ENCODE results near the gene XPC. TPM values are rescaled to one million over a fixed set of nuclear protein-coding genes. Genes with fewer than 3 reads are reported as not detected.

Gene XPC
- total RNA-seq, 1 donor, result 54.4 TPM

GRCh38 chr3:14222457-14222856 is 44.1 kb upstream of the XPC start:
- TF ChIP-seq CTCF (IDR thresholded peaks at IDR 0.05; ENCODE audit: insufficient read depth, low read depth, low read length), result no peak
- DNase-seq (ENCODE audit: low read depth), result peak; percentile 63
- no peak overlapping the region for H3K4me3 ChIP-seq (ENCODE audit: low read depth, low read length)

- no peak for DNase-seq (ENCODE audit: low read depth)
- no peak for TF ChIP-seq CTCF (IDR thresholded peaks at IDR 0.05; ENCODE audit: insufficient read depth, low read depth, low read length)
- no peak overlapping the region for H3K4me3 ChIP-seq (ENCODE audit: low read depth, low read length)
Observed at GRCh38 chr3:14221902-14222301, 43.5 kb upstream of the XPC start.

- TF ChIP-seq CTCF (IDR thresholded peaks at IDR 0.05; ENCODE audit: insufficient read depth, low read depth, low read length), result no peak
- DNase-seq (ENCODE audit: low read depth), result no peak
- H3K4me3 ChIP-seq (ENCODE audit: low read depth, low read length), result no peak overlapping the region
Observed at GRCh38 chr3:14220933-14221332, 42.5 kb upstream of the XPC start.

GRCh38 chr3:14218355-14218754 is 40.0 kb upstream of the XPC start:
- H3K4me3 ChIP-seq (ENCODE audit: low read depth, low read length), result no peak overlapping the region
- TF ChIP-seq CTCF (IDR thresholded peaks at IDR 0.05; ENCODE audit: insufficient read depth, low read depth, low read length), result no peak
- DNase-seq (ENCODE audit: low read depth), result no peak

- peak; percentile 47 for DNase-seq (ENCODE audit: low read depth)
- TF ChIP-seq CTCF (IDR thresholded peaks at IDR 0.05; ENCODE audit: insufficient read depth, low read depth, low read length), result peak; percentile 45
- H3K4me3 ChIP-seq (ENCODE audit: low read depth, low read length), result peak overlapping the region; percentile 28
Observed at GRCh38 chr3:14216257-14217048, 38.1 kb upstream of the XPC start.

- DNase-seq (ENCODE audit: low read depth), result no peak
- no peak for TF ChIP-seq CTCF (IDR thresholded peaks at IDR 0.05; ENCODE audit: insufficient read depth, low read depth, low read length)
- H3K4me3 ChIP-seq (ENCODE audit: low read depth, low read length), result no peak overlapping the region
Observed at GRCh38 chr3:14214764-14215163, 36.4 kb upstream of the XPC start.
